ENCODE data around the gene IL4I1. TPM values are rescaled to one million over a fixed set of nuclear protein-coding genes. Genes with fewer than 3 reads are reported as not detected.

IL4I1 gene
- total and polyA plus RNA-seq, 2 of the 8 experiments (the other 6 are each of a cell fraction or from before 2014, with no cell fraction given) = 0.41 to 0.76 TPM

GRCh38 chr19:49844138-49845095 lies 52.3 kb downstream of the IL4I1 start (continued):
- TF ChIP-seq E2F6 (IDR thresholded peaks at IDR 0.05) (no peak), BCL11A (IDR thresholded peaks at IDR 0.05; ENCODE audit: low read depth in 2 of 2, low read length in 2 of 2) (no peak)

Data from H1 (cell line).